ENCODE results near the gene UTF1.

The UTF1 gene

DNA sequence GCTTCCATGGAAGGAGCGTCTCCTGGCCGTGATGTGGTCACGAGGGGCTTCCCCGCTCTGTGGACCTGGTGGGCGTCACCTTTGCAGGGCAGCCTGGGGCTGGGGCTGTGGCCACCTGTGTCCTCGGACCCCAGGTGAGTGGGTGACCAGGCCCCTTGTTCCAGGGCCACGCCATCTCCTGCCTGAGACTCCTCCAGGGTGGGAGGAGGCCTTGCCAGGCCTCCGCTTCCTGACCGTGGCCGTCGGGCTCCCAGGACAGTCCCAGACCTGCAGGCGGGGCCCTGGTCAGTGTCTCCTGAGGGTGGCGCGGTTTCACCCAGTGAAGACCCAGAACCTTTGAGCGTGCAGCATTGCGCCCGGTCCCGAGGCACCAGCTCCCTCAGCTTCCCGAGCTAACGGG lies 20.4 kb upstream of the UTF1 start:
- H3K4me3 ChIP-seq (ENCODE audit: low read length in 2 of 2): no peak overlapping the region
- no peaks in the 10 kb centered on the region for H3K9me3 ChIP-seq (ENCODE audit: control insufficient read depth in 2 of 2, low read length in 2 of 2)
- H3K4me1 ChIP-seq (ENCODE audit: control insufficient read depth in 2 of 2, insufficient read depth in 2 of 2, low read length in 2 of 2): no peaks in the 10 kb centered on the region
- H3K27me3 ChIP-seq (ENCODE audit: control insufficient read depth in 2 of 2, insufficient read depth in 2 of 2, low read length in 2 of 2): no peaks in the 10 kb centered on the region
- H3K36me3 ChIP-seq (ENCODE audit: control insufficient read depth in 2 of 2, insufficient read depth in 2 of 2, low read length in 2 of 2): no peaks in the 10 kb centered on the region
- H3K9ac ChIP-seq (ENCODE audit: low read depth in 1 of 2, low read length in 2 of 2): no peak overlapping the region
- H3K27ac ChIP-seq (ENCODE audit: low read depth in 2 of 2, low read length in 2 of 2): no peak overlapping the region

DNA sequence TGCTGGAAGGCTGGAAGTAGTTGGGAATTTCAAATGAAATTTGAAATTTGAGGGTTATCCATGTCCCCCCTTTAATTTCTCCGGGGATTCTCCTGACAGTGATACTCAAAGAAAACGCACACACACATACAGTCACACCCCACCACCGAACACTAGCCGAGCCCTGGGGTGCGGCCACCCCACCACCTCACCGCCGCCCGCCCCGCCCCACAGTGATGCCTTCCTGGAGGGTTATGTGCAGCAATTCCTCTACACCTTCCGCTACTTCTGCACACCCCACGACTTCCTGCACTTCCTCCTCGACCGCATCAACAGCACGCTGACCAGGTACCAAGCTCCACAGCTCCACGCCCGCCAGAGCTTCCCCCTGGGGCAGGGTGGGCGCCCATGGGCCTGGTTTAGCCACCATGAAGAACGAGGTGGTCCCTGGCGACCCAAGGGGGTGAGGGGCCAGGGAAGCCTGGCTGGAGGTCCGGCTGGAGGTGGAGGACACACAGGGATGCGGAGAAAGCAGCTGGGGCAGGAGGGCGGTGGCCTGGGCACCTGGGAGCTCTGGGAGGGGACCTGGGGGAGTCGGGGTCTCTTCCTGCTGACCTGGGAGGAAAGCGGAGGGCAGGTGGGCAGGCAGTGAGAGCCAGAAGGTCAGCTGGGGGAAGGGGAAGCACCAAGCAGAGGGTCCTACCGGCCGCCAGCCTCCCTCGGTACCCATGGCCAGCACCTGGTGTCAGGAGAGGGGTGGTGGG lies 19.4 kb upstream of the UTF1 start:
- no peak overlapping the region for H3K27ac ChIP-seq (ENCODE audit: low read depth in 2 of 2, low read length in 2 of 2)
- no peak overlapping the region for H3K4me3 ChIP-seq (ENCODE audit: low read length in 2 of 2)
- H3K9ac ChIP-seq (ENCODE audit: low read depth in 1 of 2, low read length in 2 of 2): no peak overlapping the region
- H3K4me1 ChIP-seq (ENCODE audit: control insufficient read depth in 2 of 2, insufficient read depth in 2 of 2, low read length in 2 of 2): no peaks in the 10 kb centered on the region
- H3K36me3 ChIP-seq (ENCODE audit: control insufficient read depth in 2 of 2, insufficient read depth in 2 of 2, low read length in 2 of 2): no peaks in the 10 kb centered on the region
- H3K9me3 ChIP-seq (ENCODE audit: control insufficient read depth in 2 of 2, low read length in 2 of 2): no peaks in the 10 kb centered on the region
- no peaks in the 10 kb centered on the region for H3K27me3 ChIP-seq (ENCODE audit: control insufficient read depth in 2 of 2, insufficient read depth in 2 of 2, low read length in 2 of 2)

DNA sequence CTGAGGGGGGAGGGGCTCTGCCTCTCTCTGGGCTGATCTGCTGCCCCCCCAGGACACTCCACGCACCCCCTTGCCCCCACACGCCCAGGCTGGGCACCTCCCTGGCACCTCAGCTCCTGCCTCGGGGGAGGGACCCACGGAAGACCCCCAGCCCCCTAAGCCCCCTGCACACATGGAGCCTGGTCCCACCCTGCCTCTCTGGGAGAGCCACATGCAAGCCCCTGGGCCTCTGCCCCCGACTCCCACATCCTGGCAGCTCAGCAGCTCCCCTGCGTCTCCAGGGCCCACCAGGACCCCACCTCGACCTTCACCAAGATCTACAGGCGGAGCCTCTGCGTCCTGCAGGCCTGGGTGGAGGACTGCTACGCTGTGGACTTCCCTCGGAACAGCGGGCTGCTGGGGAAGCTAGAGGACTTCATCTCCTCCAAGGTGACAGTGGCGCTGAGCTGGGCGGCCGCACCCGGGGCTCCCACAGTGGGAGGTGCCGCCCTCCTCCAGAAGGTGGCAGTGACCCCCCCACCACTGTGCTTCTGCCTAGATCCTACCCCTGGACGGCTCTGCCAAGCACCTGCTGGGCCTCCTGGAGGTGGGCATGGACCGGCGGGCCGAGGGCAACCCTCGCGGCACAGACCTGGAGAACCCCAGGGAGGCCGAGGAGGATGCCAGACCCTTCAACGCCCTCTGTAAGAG lies 18.7 kb upstream of the UTF1 start:
- H3K36me3 ChIP-seq (ENCODE audit: control insufficient read depth in 2 of 2, insufficient read depth in 2 of 2, low read length in 2 of 2): no peaks in the 10 kb centered on the region
- no peaks in the 10 kb centered on the region for H3K27me3 ChIP-seq (ENCODE audit: control insufficient read depth in 2 of 2, insufficient read depth in 2 of 2, low read length in 2 of 2)
- no peak overlapping the region for H3K4me3 ChIP-seq (ENCODE audit: low read length in 2 of 2)
- H3K27ac ChIP-seq (ENCODE audit: low read depth in 2 of 2, low read length in 2 of 2): no peak overlapping the region
- no peaks in the 10 kb centered on the region for H3K9me3 ChIP-seq (ENCODE audit: control insufficient read depth in 2 of 2, low read length in 2 of 2)
- H3K4me1 ChIP-seq (ENCODE audit: control insufficient read depth in 2 of 2, insufficient read depth in 2 of 2, low read length in 2 of 2): no peaks in the 10 kb centered on the region
- H3K9ac ChIP-seq (ENCODE audit: low read depth in 1 of 2, low read length in 2 of 2): no peak overlapping the region

DNA sequence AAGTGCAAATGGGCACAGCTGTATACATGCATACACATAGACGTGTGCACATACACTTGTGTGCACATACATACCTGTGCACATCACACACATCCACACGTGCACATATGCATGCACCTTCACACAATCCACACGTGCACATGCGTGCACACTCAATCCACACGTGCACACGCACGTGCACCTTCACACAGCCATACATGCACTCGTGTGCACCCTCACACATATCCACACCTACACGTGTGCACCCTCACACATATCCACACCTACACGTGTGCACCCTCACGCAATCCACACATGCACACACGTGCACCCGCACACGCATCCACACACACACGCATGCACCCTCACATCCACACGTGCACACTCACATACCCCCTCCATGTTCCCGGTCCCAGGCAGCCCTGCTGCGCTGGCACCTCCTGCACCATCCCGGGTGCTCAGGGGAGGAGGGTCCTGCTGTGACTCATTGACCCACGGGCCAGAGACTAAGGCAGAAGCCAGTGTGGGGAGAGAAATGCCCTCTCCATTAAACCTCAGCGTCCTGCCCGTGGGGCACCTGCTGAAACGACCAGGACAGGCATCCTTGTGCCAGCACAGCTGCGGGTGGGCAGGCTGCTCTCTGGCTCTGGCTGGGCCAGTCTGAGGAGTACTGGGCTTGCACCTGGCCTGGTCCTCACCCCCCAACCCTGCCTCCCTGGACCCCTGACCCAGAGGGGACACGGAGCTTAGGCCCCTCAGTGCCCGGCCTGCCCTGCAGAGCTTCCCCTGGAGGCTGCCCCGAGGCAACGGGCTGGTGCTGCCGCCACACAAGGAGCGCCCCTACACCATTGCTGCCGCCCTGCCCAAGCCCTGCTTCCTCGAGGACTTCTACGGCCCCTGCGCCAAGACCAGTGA lies 17.8 kb upstream of the UTF1 start:
- no peaks in the 10 kb centered on the region for H3K27me3 ChIP-seq (ENCODE audit: control insufficient read depth in 2 of 2, insufficient read depth in 2 of 2, low read length in 2 of 2)
- no peak overlapping the region for H3K9ac ChIP-seq (ENCODE audit: low read depth in 1 of 2, low read length in 2 of 2)
- H3K9me3 ChIP-seq (ENCODE audit: control insufficient read depth in 2 of 2, low read length in 2 of 2): no peaks in the 10 kb centered on the region
- no peaks in the 10 kb centered on the region for H3K4me1 ChIP-seq (ENCODE audit: control insufficient read depth in 2 of 2, insufficient read depth in 2 of 2, low read length in 2 of 2)
- no peak overlapping the region for H3K4me3 ChIP-seq (ENCODE audit: low read length in 2 of 2)
- no peaks in the 10 kb centered on the region for H3K36me3 ChIP-seq (ENCODE audit: control insufficient read depth in 2 of 2, insufficient read depth in 2 of 2, low read length in 2 of 2)
- no peak overlapping the region for H3K27ac ChIP-seq (ENCODE audit: low read depth in 2 of 2, low read length in 2 of 2)

DNA sequence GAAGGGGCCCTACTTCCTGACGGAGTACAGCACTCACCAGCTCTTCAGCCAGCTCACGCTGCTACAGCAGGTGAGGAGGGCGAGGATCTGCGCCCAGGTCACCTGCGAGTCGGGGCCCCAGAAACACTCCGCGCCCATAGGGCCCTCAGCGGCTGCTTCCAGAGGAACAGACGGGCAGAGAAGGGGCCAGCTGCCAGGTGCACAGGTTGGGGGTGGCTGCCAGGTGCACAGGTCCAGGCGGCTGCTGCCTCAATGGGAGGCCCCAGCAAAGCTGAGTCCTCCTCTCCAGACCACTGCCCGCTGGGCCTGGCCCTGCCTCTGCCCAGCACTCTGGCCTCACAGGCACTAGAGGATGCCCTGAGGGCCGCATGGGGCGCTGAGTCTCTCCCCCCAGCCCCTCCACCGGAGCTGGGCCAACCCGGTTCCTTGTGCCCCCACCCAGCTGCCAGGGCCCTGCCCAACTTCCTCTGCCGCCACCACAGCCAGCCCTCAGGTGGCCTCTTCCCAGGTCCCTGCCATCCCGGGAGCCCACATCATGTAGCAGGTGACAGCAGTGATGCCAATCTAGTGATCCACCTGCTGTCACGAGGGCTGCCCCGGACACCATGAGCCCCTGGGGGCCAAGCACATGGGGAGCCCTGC lies 17.0 kb upstream of the UTF1 start:
- Histone ChIP-seq H3K27me3 (ENCODE audit: control insufficient read depth in 2 of 2, insufficient read depth in 2 of 2, low read length in 2 of 2) (no peaks in the 10 kb centered on the region), H3K27ac (ENCODE audit: low read depth in 2 of 2, low read length in 2 of 2) (no peak overlapping the region), H3K9ac (ENCODE audit: low read depth in 1 of 2, low read length in 2 of 2) (no peak overlapping the region), H3K9me3 (ENCODE audit: control insufficient read depth in 2 of 2, low read length in 2 of 2) (no peaks in the 10 kb centered on the region), H3K4me3 (ENCODE audit: low read length in 2 of 2) (no peak overlapping the region), H3K36me3 (ENCODE audit: control insufficient read depth in 2 of 2, insufficient read depth in 2 of 2, low read length in 2 of 2) (no peaks in the 10 kb centered on the region), H3K4me1 (ENCODE audit: control insufficient read depth in 2 of 2, insufficient read depth in 2 of 2, low read length in 2 of 2) (no peaks in the 10 kb centered on the region)

DNA sequence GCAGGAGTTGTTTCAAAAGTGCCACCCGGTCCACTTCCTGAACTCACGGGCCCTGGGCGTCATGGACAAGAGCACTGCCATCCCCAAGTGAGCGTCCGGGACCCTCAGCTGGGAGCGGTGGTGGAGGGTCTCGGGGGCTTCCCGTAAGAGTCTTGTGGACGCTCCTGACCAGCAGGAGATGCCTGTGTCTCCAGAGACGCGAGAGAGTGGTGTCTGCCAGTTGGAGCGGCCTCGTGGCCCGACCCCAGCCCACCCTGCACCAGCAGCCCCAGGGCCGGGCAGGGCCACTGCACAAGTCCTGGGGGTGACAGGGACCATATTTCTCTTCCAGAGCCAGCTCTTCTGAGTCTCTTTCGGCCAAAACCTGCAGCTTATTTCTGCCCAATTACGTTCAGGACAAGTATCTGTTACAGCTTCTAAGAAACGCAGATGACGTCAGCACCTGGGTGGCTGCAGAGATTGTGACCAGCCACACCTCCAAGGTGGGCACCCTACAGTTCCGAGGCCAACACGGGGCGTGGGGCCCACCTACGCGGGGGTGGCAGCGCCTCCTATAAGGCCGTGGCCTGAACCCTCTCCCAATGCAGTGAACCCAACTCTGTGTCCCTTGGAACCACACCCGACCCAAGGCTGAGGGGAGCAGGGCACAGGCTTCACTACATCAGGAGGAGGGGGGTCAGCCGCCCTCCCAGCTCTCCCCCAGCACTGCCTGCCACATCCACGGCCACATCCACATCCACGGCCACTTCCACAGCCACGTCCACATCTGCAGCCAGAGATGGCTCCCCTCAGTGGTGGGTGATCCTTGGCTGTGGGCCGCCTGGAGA lies 16.2 kb upstream of the UTF1 start:
- Histone ChIP-seq H3K4me3 (ENCODE audit: low read length in 2 of 2) (no peak overlapping the region), H3K9ac (ENCODE audit: low read depth in 1 of 2, low read length in 2 of 2) (no peak overlapping the region), H3K27ac (ENCODE audit: low read depth in 2 of 2, low read length in 2 of 2) (no peak overlapping the region), H3K9me3 (ENCODE audit: control insufficient read depth in 2 of 2, low read length in 2 of 2) (no peaks in the 10 kb centered on the region), H3K4me1 (ENCODE audit: control insufficient read depth in 2 of 2, insufficient read depth in 2 of 2, low read length in 2 of 2) (no peaks in the 10 kb centered on the region), H3K27me3 (ENCODE audit: control insufficient read depth in 2 of 2, insufficient read depth in 2 of 2, low read length in 2 of 2) (no peaks in the 10 kb centered on the region), H3K36me3 (ENCODE audit: control insufficient read depth in 2 of 2, insufficient read depth in 2 of 2, low read length in 2 of 2) (no peaks in the 10 kb centered on the region)

DNA sequence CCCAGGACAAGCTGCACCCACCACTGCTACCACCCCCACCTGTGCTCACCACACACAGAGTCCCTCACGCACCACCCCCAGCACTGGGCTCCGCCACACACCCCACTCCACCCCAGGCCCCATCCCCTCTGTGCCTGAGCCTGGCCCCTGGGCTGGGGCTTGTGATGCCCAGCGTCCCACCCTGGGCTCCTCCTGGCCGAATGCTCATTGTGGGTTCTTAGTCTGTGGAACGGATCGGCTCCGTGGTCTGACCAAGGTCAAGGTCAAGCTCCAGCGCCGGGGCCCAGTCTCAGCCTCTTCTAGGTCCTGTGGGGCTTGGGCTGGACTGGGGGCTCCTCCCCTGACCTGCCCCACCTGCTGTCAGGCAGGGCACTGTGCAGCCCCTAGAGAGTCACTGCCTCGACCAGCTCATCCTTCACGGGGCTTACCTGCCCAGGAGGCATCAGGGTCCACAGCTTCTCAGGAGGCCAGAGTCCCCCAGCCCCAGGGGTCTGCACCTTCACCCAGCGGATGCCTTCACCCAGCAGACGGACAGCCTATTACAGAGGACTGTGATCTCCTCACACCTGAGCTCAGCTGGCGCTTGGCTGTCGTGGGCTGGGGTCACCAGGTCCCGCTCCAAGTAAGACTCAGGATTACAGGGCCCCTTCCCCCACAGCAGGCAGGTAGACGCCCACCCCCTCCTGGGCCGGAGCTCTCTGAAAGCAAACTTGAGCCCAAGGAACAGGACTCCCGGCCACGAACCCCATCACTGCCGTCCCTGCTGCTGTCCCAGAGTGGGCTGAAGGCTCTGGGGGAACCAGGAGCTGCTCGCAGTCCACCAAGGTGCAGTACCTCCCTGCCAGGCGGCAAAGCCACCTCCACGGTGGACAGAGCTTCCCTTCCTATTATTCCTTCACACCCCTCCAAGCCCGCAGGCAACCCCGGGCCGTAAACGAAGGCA lies 15.3 kb upstream of the UTF1 start:
- Histone ChIP-seq H3K36me3 (ENCODE audit: control insufficient read depth in 2 of 2, insufficient read depth in 2 of 2, low read length in 2 of 2) (no peaks in the 10 kb centered on the region), H3K27me3 (ENCODE audit: control insufficient read depth in 2 of 2, insufficient read depth in 2 of 2, low read length in 2 of 2) (no peaks in the 10 kb centered on the region), H3K27ac (ENCODE audit: low read depth in 2 of 2, low read length in 2 of 2) (no peak overlapping the region)

DNA sequence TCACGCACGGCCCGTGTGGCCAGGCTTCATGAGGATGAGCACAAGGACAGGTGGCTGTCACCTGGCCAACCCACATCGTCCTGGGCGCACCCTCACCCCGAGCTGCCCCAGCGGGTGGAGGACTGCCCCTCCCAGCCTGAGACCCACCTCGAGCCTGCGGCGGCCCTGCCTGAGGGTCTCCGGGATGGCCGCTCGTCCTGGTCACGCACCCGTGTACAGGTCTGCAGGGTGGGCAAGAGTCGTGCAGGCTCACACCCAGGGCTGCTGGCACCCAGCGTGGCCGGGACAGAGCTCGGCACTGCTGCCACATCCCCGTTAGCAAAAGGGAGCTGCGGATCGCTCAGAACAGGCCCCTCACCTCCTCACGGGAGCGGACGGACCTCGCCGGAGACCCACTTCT lies 14.4 kb upstream of the UTF1 start:
- Histone ChIP-seq H3K9me3 (ENCODE audit: control insufficient read depth in 2 of 2, low read length in 2 of 2) (no peaks in the 10 kb centered on the region), H3K4me3 (ENCODE audit: low read length in 2 of 2) (no peak overlapping the region), H3K27ac (ENCODE audit: low read depth in 2 of 2, low read length in 2 of 2) (no peak overlapping the region), H3K36me3 (ENCODE audit: control insufficient read depth in 2 of 2, insufficient read depth in 2 of 2, low read length in 2 of 2) (no peaks in the 10 kb centered on the region), H3K9ac (ENCODE audit: low read depth in 1 of 2, low read length in 2 of 2) (no peak overlapping the region), H3K4me1 (ENCODE audit: control insufficient read depth in 2 of 2, insufficient read depth in 2 of 2, low read length in 2 of 2) (no peaks in the 10 kb centered on the region), H3K27me3 (ENCODE audit: control insufficient read depth in 2 of 2, insufficient read depth in 2 of 2, low read length in 2 of 2) (no peaks in the 10 kb centered on the region)

More for the DNA sequence above, 15.3 kb upstream of the UTF1 start:
- no peak overlapping the region for H3K9ac ChIP-seq (ENCODE audit: low read depth in 1 of 2, low read length in 2 of 2)
- no peaks in the 10 kb centered on the region for H3K9me3 ChIP-seq (ENCODE audit: control insufficient read depth in 2 of 2, low read length in 2 of 2)
- H3K4me1 ChIP-seq (ENCODE audit: control insufficient read depth in 2 of 2, insufficient read depth in 2 of 2, low read length in 2 of 2): no peaks in the 10 kb centered on the region
- H3K4me3 ChIP-seq (ENCODE audit: low read length in 2 of 2): no peak overlapping the region

DNA sequence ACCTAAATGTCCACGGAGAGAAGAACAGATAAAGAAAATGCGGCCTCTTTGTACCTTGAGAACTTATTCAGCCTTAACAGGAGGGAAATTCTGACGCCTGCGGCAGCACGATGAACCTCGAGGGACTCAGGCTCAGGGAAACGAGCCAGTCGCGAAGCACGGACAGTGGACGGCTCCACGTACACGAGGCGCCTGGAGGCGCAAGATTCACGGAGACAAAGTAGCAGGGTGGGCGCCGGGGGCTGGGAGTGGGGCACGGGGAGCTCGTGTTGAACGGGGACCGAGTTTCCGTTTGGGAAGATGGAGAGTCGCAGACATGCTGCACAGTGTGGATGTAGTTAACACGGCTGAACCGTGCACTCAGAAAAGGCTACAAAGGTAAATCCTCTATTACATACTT lies 13.2 kb upstream of the UTF1 start:
- no peaks in the 10 kb centered on the region for H3K9me3 ChIP-seq (ENCODE audit: control insufficient read depth in 2 of 2, low read length in 2 of 2)
- no peaks in the 10 kb centered on the region for H3K36me3 ChIP-seq (ENCODE audit: control insufficient read depth in 2 of 2, insufficient read depth in 2 of 2, low read length in 2 of 2)
- H3K4me1 ChIP-seq (ENCODE audit: control insufficient read depth in 2 of 2, insufficient read depth in 2 of 2, low read length in 2 of 2): no peaks in the 10 kb centered on the region
- H3K4me3 ChIP-seq (ENCODE audit: low read length in 2 of 2): no peak overlapping the region
- no peaks in the 10 kb centered on the region for H3K27me3 ChIP-seq (ENCODE audit: control insufficient read depth in 2 of 2, insufficient read depth in 2 of 2, low read length in 2 of 2)
- no peak overlapping the region for H3K9ac ChIP-seq (ENCODE audit: low read depth in 1 of 2, low read length in 2 of 2)
- H3K27ac ChIP-seq (ENCODE audit: low read depth in 2 of 2, low read length in 2 of 2): no peak overlapping the region

Measured in mucosa of rectum (tissue), 2 donors.